Skeletal muscle satellite cell (primary cell): ENCODE results near the gene ATRIP.
A peak's percentile ranks its signal among the peaks of the same experiment; 100 is the strongest.

ENCODE experiments used
- H3K27me3 ChIP-seq: 2 replicates; pipeline ENCODE4 v1.7.0; 2013; ENCODE audit warnings: low read length; ENCODE audit not compliant: control insufficient read depth, insufficient read depth
- H3K36me3 ChIP-seq: 2 replicates; pipeline ENCODE4 v1.7.0; 2013; ENCODE audit warnings: mild to moderate bottlenecking, control low read depth, low read length; ENCODE audit not compliant: insufficient read depth
- H3K4me1 ChIP-seq: 2 replicates; pipeline ENCODE4 v1.7.0; 2013; ENCODE audit warnings: low read length; ENCODE audit not compliant: control insufficient read depth, insufficient read depth
- H3K4me2 ChIP-seq: 2 replicates; pipeline ENCODE4 v1.7.0; 2013; ENCODE audit warnings: mild to moderate bottlenecking, low read length
- H3K4me3 ChIP-seq: 2 replicates; pipeline ENCODE4 v1.7.0; 2013; ENCODE audit warnings: low read length
- H3K9ac ChIP-seq: 2 replicates; pipeline ENCODE4 v1.7.0; 2013; ENCODE audit warnings: mild to moderate bottlenecking, low read depth, low read length, moderate library complexity
- H3K9me3 ChIP-seq: replicated peaks from 2 replicates; pipeline ENCODE4 v1.7.0; 2013; ENCODE audit warnings: mild to moderate bottlenecking, control low read depth, low read length

The ATRIP gene

GRCh38 chr3:48419149-48419548, 27.4 kb upstream of the ATRIP start:
- H3K4me3 ChIP-seq, result no peak overlapping the region
- peaks cover 19% of the 10 kb centered on the region for H3K4me1 ChIP-seq
- H3K4me2 ChIP-seq, result no peak overlapping the region
- H3K36me3 ChIP-seq, result no peaks in the 10 kb centered on the region
- no peaks in the 10 kb centered on the region for H3K9me3 ChIP-seq
- no peak overlapping the region for H3K9ac ChIP-seq
- no peaks in the 10 kb centered on the region for H3K27me3 ChIP-seq

- Histone ChIP-seq H3K36me3 (no peaks in the 10 kb centered on the region), H3K27me3 (no peaks in the 10 kb centered on the region), H3K4me1 (peaks cover 22% of the 10 kb centered on the region), H3K9me3 (no peaks in the 10 kb centered on the region), H3K4me2 (no peak overlapping the region), H3K9ac (no peak overlapping the region), H3K4me3 (no peak overlapping the region)
These were observed 26.9 kb upstream of the ATRIP start for GRCh38 chr3:48419597-48419996.

- Histone ChIP-seq H3K4me2 (no peak overlapping the region), H3K27me3 (no peaks in the 10 kb centered on the region), H3K9ac (no peak overlapping the region), H3K4me3 (no peak overlapping the region), H3K4me1 (peaks cover 27% of the 10 kb centered on the region), H3K36me3 (no peaks in the 10 kb centered on the region), H3K9me3 (no peaks in the 10 kb centered on the region)
These were observed 26.0 kb upstream of the ATRIP start for GRCh38 chr3:48420561-48420960.

GRCh38 chr3:48422272-48422671, 24.3 kb upstream of the ATRIP start:
- Histone ChIP-seq H3K4me3 (no peak overlapping the region), H3K9me3 (no peaks in the 10 kb centered on the region), H3K9ac (no peak overlapping the region), H3K4me2 (no peak overlapping the region), H3K4me1 (peaks cover 44% of the 10 kb centered on the region), H3K36me3 (no peaks in the 10 kb centered on the region), H3K27me3 (no peaks in the 10 kb centered on the region)

GRCh38 chr3:48422681-48423080, 23.9 kb upstream of the ATRIP start:
- H3K36me3 ChIP-seq, result no peaks in the 10 kb centered on the region
- H3K27me3 ChIP-seq, result no peaks in the 10 kb centered on the region
- H3K4me1 ChIP-seq, result peaks cover 48% of the 10 kb centered on the region
- H3K9ac ChIP-seq, result no peak overlapping the region
- H3K4me3 ChIP-seq, result no peak overlapping the region
- H3K9me3 ChIP-seq, result no peaks in the 10 kb centered on the region
- no peak overlapping the region for H3K4me2 ChIP-seq

GRCh38 chr3:48423241-48423882, 23.2 kb upstream of the ATRIP start:
- Histone ChIP-seq H3K27me3 (no peaks in the 10 kb centered on the region), H3K9me3 (no peaks in the 10 kb centered on the region), H3K4me1 (peaks cover 55% of the 10 kb centered on the region), H3K4me2 (no peak overlapping the region), H3K4me3 (no peak overlapping the region), H3K36me3 (no peaks in the 10 kb centered on the region), H3K9ac (no peak overlapping the region)

GRCh38 chr3:48423883-48424695, 22.4 kb upstream of the ATRIP start:
- H3K4me2 ChIP-seq, result no peak overlapping the region
- no peaks in the 10 kb centered on the region for H3K27me3 ChIP-seq
- no peaks in the 10 kb centered on the region for H3K36me3 ChIP-seq
- H3K4me1 ChIP-seq, result peaks cover 57% of the 10 kb centered on the region
- no peak overlapping the region for H3K9ac ChIP-seq
- no peak overlapping the region for H3K4me3 ChIP-seq
- no peaks in the 10 kb centered on the region for H3K9me3 ChIP-seq

- no peak overlapping the region for H3K9ac ChIP-seq
- H3K4me1 ChIP-seq, result peaks cover 65% of the 10 kb centered on the region
- no peaks in the 10 kb centered on the region for H3K9me3 ChIP-seq
- H3K4me2 ChIP-seq, result no peak overlapping the region
- no peak overlapping the region for H3K4me3 ChIP-seq
- H3K27me3 ChIP-seq, result no peaks in the 10 kb centered on the region
- H3K36me3 ChIP-seq, result no peaks in the 10 kb centered on the region
These were observed 21.2 kb upstream of the ATRIP start for GRCh38 chr3:48425281-48425812.

GRCh38 chr3:48426401-48426909, 20.1 kb upstream of the ATRIP start:
- no peaks in the 10 kb centered on the region for H3K27me3 ChIP-seq
- no peaks in the 10 kb centered on the region for H3K9me3 ChIP-seq
- peaks cover 65% of the 10 kb centered on the region for H3K4me1 ChIP-seq
- H3K4me3 ChIP-seq, result peak overlapping the region; percentile 17
- no peak overlapping the region for H3K9ac ChIP-seq
- peak overlapping the region; percentile 92 for H3K4me2 ChIP-seq
- H3K36me3 ChIP-seq, result no peaks in the 10 kb centered on the region

- no peak overlapping the region for H3K9ac ChIP-seq
- H3K4me3 ChIP-seq, result peak overlapping the region; percentile 80
- peak overlapping the region; percentile 92 for H3K4me2 ChIP-seq
- H3K9me3 ChIP-seq, result no peaks in the 10 kb centered on the region
- H3K27me3 ChIP-seq, result no peaks in the 10 kb centered on the region
- peaks cover 4% of the 10 kb centered on the region for H3K36me3 ChIP-seq
- H3K4me1 ChIP-seq, result peaks cover 65% of the 10 kb centered on the region
These were observed 19.4 kb upstream of the ATRIP start for GRCh38 chr3:48426944-48427629.

GRCh38 chr3:48427630-48427962, 18.9 kb upstream of the ATRIP start:
- Histone ChIP-seq H3K27me3 (no peaks in the 10 kb centered on the region), H3K36me3 (peaks cover 9% of the 10 kb centered on the region), H3K9me3 (no peaks in the 10 kb centered on the region), H3K9ac (no peak overlapping the region), H3K4me3 (peak overlapping the region; percentile 80), H3K4me1 (peaks cover 62% of the 10 kb centered on the region), H3K4me2 (peak overlapping the region; percentile 92)
